ENCODE results near the gene PLCB3.
"Not testable (repeated sequence)": the region's sequence is repeated elsewhere in the genome, so short reads cannot be mapped to it uniquely, and the experiment has no call there.

Gene PLCB3

DNA sequence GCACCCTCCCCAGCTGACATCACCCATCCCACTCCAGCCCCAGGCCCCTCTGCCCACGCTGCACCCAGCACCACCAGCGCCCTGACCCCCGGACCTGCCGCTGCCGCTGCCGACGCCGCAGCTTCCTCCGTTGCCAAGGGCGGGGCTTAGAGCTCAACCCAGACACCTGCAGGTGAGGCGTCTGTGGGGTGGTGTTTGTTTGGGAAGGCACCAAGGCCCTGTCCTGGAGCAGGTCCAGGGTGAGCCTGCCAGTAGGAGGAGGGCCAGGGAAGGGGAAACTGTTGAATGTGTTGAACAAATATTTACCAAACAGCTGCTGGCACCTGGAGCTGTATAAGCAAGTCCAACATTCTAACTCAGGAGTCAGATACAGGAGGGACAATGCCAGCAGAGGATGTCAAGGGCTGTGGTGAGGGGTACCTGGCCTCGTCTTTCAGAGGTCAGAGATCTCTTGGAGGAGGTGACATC lies 13.8 kb upstream of the PLCB3 start:
- no peak for DNase-seq (ENCODE audit: low spot score)

DNA sequence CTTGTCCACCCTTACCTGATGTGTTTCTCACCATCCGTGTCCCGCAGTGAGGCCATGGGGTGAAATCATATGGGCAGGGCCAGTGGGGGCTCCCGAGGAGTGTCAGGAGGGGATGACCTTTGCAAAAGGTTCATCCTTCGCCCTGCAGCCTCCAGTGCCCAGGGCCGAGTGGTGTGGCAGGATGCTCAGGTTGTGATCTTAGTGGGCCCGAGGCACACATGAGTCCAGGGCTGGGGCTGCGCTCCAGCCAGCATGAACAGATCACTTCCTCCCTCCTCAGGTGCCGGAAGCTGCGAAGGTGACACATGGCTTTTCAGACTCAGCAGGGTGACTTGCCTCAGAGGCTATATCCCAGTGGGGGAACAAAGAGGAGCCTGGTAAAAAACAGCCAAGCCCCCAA lies 13.3 kb upstream of the PLCB3 start:
- no peak for DNase-seq (ENCODE audit: low spot score)

DNA sequence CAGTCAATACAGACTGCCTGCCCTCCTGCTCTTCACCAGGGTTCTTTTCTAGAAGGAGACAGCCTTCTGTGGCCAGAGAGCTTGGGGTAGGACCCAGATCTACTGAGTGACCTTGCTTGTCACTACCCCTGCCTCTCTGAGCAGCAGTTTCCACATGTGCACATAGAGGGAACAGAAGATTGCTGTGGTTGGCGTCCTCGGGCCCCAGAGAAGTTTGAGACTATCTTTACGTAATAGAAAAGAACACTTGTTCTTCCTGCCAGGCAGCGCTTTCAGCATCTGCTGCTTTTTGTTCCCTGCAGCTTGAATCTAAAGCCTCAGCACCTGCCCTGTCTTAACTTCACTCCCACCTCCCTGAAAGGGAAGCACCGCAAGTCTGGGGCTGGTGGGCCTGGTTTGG lies 12.3 kb upstream of the PLCB3 start:
- no peak for DNase-seq (ENCODE audit: low spot score)

DNA sequence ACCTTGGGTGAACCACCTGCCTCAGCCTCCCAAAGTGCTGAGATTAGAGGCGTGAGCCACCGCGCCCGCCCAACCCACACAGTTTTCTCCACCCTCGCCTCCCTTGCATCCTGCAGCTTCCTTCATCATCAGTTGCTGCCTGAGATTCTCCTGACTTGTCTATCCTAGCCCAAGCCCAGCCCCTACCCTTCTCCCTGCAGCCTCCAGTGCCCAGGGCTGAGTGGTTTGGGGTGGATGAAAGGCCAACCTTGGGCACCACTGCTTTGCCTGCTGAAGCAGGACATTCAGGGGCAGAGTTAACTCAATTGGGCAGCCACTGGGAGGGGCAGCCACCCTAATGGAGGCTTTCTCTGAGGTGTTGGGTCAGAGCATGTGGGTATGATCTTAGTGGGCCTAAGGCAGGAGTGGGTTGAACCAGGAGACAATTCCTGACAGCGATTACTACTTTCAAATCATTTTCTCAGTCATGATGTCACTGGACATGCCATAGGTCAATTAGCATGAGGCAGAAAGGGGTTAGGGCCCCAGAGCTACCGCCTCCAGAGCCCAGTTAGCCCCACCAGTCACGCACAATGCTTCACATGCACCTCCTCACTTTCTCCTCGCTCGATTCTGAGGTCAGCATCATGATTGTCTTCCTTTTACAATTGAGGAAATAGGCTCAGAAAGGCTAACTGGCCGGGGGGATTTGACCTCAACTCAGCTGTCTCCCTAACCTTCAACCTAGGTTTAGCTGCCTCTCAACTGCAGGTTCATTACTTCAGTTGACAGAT lies 11.5 kb upstream of the PLCB3 start:
- DNase-seq (ENCODE audit: low spot score): no peak

DNA sequence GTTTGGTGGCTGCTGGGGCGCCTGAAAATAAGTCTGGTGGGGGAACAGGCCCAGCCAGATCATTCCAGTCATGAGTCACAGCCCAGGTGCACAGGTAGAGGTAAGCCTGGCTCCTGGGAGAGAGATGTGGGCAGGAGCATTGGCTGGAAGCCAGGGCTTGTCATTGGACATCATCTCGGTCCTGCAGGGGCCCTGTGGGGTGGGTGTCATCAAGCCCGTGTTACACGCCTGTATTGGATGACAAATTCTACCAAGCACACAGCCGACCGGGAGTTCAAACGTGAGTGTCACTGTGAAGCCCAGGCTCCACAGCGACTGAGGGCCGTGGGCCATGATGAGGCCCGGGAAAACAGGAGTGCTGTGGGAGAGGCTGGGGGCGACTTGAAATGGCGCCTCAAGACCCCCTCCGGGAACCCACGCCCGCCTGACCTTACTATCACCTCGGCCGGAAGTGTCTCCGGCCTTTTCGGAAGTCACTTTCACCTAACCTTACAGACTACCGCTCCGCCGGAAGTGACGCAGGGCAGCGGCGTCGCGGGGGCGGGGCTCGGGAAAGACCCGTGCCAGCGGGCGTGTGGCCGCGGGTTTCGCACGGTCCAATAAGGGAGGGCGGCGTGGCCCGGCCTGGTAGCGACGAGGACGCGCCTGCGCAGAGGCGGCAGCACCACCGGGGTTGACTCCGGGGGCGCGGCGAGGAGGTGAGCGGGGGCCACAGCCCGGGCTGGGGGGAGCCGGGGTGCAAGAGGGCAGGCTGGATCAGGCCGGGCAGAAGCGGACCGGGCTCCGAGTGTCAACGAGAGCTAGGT lies 10.7 kb upstream of the PLCB3 start, which contains the start of gene FKBP2:
Gene FKBP2 (plus strand): TSS at position 661 of the 806 bp plus-strand sequence. CDS start 1,293 bp downstream, outside the sequence.
- DNase-seq (ENCODE audit: low spot score): peak; percentile 97

DNA sequence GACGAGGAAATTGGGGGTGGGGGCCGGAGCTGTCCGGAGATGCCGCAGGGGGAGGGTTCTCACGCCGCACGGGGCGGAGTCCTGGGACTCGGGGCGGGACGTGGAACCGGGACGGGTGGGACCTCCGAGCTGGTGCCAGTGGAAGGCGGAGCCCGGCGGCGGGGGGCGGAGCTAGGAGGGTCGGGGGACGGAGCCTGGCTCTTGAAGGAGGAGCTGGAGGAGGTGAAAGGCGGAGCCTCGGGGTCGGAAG lies 10.2 kb upstream of the PLCB3 start:
- peak; percentile 100 for DNase-seq (ENCODE audit: low spot score)

DNA sequence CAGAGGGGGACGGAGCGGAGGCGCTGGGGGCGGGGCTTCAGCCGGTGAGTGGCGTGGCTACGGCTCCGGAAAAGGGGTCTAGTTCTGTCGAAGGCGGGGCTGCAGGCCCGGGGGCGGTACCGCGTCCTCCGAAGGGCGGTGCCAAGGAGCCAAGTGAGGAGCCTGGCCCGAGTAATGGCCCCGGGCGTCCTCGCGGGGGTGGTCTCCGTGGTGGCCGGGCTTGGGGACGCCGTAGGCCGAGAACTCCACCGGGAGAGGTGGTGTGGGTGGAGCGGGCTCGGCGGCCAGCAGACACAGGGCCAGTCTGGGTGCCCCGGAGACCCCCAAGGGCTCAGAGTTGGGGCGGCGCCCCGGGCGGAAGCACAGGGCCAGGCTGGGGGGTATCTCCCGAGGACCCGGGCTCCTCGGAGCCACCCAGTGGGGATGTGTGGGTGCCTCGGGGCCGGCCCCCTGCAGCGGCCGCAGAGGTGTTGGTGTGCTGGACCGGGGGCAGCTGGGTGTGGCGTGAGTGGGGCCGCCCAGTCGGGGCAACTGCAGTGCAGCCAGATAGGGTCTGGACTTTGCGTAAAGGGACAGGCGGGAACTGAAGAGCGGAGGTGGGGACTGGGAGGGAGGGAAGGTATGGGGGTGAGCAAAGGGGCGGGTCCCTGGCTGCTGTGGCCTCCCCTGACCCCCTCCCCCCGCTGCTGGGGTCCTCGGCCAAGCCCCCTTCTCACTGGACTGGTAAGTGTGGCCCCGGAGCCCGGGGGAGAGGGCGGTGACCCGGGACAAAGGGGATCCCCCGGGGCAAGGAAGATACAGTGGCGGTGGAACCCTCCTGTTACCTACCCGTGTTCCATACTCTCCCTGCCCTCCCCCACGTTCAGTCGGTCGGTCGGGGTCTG lies 9.6 kb upstream of the PLCB3 start:
- no peak for DNase-seq (ENCODE audit: low spot score)

DNA sequence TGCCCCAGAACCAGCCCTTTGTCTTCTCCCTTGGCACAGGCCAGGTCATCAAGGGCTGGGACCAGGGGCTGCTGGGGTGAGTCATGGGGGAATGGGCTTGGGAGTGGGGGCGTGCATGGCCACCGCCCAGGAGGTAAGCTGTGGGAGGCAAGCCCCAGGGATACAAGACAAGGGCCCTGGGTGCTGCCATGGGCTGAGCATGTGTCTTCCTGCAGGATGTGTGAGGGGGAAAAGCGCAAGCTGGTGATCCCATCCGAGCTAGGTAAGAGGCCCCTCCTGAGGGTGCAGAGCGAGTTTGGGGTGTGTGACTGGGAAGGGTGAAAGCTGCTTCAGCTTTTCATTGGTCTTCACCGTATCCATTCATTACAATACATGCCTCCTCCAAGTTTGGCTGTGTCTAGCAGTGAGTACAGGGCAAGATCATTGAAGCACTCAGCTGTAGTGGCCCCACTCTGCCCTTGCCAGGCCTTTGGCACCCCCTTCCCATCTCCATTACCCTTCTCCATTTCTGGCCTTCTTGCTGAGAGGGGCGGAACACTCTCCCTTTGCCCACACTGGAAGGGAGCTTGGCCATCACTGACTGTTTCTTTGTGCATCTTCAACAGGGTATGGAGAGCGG lies 8.0 kb upstream of the PLCB3 start:
- DNase-seq (ENCODE audit: low spot score): no peak

DNA sequence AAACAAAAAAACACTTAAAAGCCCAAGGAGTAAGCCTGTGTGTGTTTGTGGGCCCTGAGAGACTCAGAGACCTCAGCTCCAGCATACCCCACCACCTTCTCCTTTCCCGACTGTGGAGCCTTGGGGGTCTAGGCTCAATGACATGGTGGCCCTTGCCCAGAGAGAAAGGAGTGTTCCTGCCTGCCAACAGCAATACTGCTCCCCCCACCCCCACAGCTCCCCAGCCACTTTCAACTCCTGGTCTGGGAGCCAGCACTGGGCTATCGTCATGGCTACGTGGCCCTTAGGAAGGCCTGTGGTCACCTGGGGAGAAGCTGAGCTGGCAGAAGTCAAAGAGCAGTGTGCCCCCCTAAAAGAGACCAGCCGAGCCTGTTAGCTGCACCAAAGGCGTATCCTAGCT lies 7.2 kb upstream of the PLCB3 start:
- DNase-seq (ENCODE audit: low spot score): no peak

DNA sequence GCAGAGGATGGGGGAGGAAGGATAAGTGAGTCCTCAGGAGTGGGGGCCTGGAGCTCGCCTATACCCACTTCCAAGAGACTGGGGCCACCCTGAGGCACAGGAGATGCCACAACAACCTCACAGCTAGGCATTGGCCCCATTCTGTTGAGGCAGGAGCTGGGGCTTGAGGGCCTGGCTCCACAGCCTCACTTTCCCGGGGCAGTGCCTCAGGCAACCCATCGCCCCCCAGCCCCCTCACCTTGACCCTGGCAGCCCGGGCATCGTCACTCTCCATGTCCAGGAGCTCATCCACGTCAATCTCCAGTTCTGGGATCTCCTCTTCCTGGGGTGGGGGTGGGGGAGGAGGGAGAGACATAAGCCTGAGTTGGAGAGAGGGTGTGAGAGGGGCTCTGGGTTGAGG lies 6.4 kb upstream of the PLCB3 start:
- DNase-seq (ENCODE audit: low spot score): no peak

DNA sequence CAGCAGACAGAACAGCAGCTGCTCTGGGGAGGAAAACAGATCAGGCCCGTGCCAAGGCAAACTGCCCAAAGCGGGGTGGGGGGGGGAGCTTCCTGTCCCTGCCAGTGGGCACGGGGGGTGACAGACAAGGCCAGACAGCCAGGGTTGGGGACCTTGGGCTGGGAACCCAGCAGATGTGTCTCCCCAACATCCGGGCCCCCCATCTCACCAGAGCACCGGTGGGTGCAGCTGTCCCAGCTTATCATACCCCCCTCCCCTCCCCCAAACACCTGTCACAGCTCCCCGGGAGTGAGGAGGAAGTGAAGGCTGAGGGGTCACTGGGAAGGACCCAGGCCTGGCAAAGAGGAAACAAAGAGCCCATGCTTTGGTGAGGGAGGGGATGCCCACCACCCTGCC lies 5.9 kb upstream of the PLCB3 start:
- no peak for DNase-seq (ENCODE audit: low spot score)

DNA sequence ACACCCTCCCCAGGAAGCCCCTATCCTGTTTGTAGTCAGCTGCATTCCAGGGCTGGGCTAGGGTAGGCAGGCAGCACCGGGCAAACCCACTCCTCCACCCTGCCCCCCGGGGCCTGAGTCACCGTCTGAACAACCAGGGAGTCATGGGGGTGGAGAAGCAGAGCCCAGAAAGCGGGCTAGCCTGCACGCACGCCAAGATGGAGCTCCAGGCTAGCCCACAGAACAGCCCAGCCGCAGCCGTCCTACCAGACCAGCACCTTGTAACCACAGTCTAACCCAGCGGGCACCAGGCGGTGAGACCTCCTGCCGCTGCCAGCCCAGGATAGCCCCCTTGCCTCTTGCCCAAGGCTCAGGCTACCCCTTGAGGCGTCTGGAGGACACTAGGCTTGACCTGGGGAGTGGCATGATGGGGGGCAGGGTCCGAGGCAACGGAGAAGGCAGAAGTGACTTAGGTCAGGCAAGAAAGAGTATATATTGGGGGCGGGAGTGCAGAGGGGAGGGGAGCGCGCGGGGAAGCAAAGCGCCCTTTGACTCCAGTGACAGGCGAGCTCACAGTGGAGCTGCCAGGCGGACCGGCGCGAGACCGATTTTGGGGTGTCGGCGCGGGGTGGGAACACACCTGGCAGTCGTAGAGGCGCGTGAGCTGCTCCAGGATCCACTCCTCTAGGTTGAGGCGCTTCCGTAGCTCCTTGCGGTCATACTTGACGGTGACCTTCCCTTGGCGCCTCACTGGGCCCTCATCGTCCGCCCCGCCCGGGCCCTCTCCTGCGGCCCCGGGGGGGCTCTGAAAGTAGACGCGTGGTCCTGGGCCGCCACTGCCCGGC lies 5.3 kb upstream of the PLCB3 start:
- DNase-seq (ENCODE audit: low spot score): no peak

DNA sequence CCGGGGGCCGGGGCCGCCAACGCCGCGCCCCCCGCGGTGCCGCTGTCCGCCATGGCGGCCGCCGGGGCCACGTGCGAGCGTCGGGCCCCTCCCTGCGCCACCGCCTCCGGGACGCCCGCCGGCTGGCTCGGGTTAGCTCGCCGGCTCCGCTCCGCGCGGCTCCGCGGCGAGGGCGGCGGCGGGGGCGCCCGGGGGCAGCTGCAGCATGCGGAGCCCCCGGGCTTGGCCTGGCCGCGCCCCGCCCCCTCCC lies 4.8 kb upstream of the PLCB3 start:
- not testable (repeated sequence) for DNase-seq (ENCODE audit: low spot score)

DNA sequence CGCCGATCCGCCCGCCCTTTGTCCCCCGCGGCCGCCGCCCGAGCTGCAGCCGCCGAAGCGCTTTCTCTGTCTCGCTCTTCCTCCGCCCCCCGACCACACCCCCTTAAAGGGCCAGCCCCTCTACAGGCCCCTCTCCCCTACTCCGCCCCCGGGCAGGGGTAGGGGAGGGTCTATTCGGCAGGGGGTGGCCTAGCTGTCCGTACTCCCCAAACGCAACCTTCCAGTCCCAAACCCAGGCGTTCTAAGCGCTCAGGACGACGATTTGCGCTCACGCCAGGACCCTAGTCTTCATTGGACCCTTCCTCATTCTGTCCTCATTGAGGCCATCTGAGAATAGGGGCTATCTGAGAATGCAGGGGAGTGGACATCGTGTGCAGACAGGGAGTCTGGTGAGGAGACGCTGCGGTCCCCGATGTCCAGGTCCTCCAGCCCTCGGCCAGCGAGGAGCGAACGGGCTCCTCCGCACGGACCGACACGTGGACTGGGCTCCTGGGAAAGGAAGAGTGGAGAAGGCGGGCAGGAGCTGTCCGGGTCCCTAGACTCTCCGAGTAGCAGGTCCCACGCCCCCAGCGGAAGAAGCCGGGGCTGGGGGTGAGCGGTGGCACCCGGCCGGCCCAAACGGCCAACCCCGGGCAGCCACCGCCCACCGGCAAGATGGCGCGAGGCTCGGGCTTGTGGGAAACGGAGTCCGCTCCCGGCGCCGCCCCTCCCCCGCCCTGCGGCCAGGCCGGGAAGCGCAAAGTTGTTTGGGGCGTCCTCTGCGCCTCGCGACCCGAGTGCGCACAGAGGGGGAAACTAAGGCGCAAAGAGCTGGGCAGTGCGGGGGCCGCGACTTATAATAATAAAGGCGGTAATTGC lies 4.2 kb upstream of the PLCB3 start, which contains the start of gene PPP1R14B:
Gene PPP1R14B (minus strand): TSS at position 73 of the 858 bp plus-strand sequence. CDS start 270 bp downstream, outside the sequence.
- peak; percentile 93 for DNase-seq (ENCODE audit: low spot score)

DNA sequence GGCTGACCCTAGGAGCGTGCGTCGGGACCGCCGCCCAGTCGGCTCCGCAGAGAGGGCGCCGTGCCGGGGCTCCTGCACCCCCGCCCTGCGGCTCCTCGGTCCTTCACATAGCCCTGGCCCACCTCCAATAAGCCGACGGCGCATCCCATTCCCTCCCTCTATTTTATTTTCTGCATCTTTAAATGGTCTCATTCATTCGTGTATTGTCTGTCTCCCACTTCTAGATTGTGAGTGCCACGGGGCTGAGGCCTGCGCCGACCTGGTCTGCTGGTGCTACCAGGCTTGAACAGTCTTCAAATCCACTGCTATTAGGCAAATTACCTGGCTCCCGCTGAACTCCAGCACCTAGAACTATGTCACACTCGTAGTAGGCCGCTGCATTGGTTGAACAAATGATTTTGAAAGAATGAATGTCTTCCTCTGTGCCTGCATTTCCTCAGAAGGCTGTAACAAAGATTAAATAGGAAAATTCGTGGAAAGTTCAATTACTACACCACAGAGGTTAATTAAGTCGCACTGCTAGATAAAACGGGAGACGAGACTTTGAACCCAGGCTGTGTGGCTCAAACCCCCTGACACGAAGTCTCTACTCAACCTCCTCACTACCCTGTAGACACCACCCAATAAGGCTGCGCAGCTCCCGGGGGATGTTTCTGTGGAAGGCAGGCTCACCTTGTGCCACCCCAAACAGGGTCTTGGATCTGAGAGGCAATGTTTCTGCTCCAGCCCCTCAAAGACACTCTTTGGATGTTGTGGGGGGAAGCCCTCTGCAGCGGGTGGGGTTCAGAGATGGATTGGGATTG lies 3.4 kb upstream of the PLCB3 start:
- no peak for DNase-seq (ENCODE audit: low spot score)

DNA sequence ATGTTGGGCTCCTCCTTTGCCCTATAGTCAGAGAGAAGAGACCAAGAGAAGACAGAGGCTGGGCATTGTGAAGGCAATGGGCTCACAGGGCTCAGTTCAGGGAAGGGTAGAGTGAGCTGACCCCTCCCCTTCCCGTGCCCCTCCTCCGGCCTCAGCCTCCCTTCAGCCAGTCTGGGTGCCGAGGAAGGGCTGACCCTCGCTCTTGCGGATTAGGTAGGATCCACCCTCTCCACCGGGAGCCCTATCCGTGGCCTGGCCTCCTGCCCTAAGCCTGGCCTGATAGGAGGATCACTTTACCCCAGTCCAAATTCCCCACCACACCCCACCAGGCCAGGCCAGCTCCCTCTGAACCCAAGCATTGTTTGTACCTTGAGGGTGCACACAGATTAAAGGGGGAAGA lies 2.8 kb upstream of the PLCB3 start:
- DNase-seq (ENCODE audit: low spot score): no peak

DNA sequence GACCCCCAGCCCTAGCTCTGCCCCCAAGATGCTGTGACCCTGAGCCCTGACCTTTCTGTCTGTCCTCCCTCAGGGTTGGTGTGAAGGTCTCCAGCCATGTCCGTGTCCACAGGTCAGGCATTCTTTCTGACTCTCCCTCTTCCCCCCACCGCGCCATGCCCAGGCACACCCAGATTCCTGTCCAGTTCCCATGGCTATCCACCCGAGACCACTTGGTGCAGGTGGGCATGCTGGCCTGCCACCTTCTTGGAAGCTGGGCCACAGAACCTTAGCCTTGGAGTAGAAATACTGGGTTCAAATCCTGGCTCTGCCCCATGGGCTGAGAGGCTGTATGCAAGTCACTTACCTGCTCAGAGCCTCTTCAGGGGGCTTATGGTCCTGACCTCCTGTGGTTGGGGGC lies 2.3 kb upstream of the PLCB3 start:
- DNase-seq (ENCODE audit: low spot score): no peak

DNA sequence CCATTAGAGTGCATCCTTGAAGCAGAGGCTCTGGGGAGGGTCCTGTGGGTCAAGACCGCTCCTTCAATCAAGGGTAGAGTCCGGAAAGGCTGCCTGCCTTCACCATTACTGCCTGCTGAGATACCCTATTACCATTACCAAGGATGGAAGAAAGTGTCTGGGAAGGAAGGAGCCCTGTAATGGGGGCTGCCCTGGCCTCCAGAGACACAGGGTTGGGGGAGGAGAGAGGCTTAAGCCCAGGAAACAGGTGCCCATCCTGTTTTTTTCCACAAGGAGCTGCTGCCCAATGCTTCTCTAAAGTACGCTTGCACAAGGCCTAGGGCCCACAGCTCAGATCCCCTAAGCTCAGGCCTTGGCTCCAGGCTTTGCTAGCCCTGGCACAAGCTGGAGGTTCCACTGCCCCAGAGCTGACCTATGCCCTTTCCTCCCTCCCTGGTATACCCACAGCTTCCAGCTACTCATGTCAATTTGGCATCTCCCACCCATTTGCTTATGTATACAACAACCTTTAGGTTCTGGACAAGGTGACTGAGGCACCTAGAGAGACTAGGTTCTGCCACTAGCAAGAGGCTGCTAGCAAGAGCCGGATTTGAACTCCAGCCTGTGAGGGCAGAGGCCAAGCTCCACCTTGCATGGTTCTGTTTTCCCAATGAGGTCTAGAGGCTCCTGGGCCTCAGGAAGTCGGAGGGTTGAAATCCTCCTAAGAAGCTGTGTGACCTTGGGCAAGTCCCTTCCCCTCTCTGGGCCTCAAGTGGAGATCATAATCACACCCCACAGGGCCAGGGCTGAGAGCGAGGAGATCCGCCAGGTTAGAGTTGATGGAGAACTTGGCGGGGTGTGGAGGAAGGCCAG lies 1.5 kb upstream of the PLCB3 start:
- no peak for DNase-seq (ENCODE audit: low spot score)

Data from ecto neural progenitor cell (in vitro differentiated cells).